Fibroblast of skin of right biceps (primary cell): ENCODE measurements around the gene S100A6.
"Not testable (repeated sequence)": the region's sequence is repeated elsewhere in the genome, so short reads cannot be mapped to it uniquely, and the experiment has no call there.

Experiments used
- DNase-seq: peaks from one replicate; pipeline ENCODE4 v3.0.0-alpha.2; 2013

S100A6 gene

DNA sequence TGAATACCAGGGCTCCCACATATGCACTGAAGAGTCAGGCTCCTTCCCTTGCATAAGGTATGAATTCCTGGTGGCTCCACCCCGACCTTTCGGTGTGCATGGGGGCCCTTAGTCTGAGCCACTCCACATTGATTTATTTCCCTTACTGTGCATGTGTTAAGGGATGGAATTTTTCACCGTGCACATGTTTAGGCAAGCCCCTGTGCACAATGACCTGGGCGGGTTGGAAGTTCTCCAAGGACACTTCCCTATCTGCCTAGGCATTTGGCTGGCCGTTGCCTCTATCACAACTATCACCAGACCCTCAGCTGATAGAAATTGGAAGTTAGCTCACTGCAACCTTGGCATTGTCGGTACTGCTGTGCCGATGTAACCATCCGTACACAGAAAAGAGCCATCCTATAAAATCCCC, 9.7 kb downstream of the S100A6 start:
- DNase-seq, result no peak

DNA sequence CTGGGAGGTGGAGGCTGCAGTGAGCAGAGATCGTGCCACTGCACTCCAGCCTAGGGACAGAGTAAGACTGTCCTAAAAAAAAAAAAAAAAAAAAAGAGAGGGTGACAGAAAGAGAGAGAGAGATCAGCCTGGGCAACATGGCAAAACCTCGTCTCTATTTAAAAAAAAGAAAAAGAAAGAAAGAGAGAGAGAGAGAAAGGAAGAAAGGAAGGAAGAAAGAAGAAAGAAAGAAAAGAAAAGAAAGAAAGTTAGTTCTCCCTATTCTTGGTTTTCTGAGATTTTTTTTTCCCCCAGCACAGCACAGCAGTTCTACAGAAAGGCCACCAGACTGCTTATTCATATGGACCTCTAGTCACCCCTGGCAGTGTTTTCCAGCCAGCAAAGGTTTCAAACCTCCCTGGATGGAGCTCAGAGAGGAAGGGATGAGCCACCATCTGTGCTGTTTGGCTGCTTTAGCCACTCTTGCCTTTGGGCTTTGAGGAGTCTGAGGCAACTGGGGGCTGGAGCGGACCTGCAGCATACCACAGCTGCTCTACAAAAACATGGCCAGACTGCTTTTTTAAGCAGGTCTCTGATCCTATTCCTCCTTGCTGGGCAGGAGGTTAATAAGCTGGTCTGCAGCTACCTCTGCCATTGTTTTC, 10.6 kb downstream of the S100A6 start:
- no peak for DNase-seq

DNA sequence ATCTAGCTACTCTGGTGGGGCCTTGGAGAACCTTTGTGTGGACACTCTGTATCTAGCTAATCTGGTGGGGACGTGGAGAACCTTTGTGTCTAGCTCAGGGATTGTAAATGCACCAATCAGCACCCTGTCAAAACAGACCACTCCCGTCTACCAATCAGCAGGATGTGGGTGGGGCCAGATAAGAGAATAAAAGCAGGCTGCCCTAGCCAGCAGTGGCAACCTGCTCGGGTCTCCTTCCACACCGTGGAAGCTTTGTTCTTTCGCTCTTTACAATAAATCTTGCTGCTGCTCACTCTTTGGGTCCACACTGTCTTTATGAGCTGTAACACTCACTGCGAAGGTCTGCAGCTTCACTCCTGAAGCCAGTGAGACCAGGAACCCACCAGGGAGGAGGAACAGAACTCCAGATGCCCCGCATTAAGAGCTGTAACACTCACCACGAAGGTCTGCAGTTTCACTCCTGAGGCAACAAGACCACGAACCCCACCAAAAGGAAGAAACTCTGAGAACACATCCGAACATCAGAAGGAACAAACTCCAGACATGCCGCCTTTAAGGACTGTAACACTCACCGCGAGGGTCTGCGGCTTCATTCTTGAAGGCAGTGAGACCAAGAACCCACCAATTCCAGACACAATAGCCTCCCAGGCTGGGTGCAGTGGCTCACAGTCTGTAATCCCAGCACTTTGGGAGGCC, 13.3 kb downstream of the S100A6 start:
- DNase-seq, result not testable (repeated sequence)

DNA sequence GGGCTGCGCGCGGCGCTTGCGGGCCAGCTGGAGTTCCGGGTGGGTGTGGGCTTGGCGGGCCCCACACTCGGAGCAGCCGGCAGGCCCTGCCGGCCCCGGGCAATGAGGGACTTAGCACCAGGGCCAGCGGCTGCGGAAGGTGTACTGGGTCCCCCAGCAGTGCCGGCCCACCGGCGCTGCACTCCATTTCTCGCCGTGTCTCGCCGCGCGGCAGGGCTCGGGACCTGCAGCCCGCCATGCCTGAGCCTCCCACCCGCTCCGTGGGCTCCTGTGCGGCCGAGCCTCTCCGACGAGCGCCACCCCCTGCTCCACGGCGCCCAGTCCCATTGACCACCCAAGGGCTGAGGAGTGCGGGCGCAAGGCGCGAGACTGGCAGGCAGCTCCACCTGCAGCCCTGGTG, 14.0 kb downstream of the S100A6 start:
- DNase-seq, result not testable (repeated sequence)

DNA sequence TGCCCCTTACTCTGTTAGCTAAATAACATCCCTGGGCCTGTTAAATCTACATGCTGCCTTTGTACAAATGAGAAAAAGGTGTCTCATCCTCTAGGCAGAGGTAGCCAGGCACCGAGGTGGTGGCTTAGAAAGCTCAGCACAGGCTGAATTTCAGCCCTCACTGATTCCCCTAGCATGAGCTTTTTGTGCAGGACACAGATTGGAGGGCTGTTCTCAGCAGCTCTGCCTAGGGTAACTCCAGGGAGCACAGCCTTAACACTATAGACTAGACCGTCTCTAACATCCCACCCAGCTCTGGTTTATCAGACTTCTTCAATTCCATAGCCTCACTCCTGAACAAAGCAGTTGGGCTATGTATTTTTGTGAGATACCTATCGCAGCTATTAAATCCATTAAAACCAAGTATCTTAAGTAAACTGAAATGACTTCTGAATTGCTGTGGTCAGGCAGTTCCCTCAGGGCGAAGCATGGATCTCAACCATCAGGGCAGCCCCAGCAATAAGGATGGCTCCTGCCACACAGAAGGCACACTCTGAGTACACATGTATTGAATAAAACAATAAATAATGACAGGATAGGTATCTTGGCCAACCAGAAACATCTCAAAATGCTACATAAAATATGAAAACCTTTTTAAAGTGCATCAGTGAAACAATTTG, 14.8 kb downstream of the S100A6 start:
- no peak for DNase-seq

DNA sequence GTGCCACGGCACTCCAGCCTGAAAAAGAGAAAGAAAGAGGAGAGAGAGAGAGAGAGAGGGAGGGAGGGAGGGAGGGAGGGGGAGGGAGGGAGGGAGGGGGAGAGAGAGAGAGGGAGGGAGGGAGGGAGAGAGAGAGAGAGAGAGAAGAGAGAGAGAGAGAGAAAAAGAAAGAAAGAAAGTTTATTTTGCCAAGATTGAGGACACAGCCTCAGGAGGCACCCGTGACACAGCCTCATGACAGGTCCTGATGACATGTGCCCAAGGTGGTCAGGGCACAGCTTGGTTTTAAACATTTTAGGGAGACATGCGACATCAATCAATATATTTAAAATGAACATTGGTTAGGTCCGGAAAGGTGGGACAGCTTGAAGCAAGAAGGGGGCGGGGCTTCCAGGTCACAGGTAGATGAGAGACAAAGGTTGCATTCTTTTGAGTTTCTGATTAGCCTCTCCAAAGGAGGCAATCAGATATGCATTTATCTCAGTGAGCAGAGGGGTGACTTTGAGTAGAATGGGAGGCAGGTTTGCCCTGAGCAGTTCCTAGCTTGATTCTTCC, 15.6 kb downstream of the S100A6 start:
- not testable (repeated sequence) for DNase-seq

DNA sequence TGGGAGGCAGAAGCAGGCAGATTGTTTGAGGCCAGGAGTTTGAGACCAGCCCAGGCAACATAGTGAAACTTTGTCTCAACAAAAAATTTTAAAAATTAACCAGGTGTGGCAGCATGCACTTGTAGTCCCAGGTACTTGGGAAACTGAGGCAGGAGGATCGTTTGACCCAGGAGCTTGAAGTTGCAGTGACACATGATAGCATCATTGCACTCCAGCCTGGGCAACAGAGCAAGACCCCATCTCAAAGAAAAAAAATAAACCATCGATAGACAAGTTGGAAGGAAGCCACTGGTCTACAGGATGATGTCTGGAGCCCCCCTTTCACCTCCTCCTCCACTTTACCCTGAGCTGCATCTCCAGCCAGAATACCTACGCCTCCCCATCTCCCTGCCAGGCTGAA, 16.5 kb downstream of the S100A6 start:
- no peak for DNase-seq

DNA sequence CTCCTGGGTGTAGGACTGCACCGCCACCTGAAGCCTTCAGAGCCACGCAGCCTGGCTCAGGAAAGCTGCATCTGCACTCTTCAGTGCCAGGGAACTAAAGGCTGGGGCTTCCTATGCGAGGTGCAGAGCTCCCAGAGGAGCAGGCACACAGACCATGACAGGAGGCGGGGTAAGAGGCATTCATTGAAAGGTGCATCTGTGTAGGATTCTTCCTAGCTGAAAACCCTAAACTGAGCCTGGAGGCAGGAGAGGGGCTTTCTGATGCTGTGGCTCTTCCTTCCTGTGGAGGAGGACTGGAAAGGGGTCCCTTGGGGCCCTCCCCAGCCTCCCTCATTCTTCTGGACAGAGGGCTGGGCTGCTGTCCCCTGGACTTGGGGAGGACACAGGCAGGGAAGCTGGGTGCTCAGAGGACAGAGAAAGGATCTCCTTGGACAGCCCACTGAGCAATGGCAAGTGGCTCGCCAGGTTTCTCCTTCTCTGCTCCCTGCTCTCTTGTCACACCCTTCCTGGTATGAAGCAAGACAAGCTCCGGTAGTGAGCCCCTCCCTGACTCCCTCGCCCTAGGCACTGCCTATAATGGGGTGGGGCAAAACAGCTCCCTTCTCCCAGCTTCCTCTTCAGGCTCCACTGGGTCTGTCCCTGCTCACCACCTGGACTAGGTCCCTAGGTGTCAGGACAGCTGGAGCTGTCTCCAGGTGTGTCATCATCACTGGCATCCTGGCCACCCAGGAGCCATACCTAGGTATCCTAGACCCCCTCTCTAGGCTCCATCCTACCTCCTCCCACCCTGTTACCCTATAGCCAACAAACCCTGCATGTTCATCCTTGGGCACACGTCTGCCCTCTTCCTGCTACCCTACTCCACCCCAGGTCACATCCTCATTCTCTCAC, 20.0 kb downstream of the S100A6 start:
- no peak for DNase-seq

DNA sequence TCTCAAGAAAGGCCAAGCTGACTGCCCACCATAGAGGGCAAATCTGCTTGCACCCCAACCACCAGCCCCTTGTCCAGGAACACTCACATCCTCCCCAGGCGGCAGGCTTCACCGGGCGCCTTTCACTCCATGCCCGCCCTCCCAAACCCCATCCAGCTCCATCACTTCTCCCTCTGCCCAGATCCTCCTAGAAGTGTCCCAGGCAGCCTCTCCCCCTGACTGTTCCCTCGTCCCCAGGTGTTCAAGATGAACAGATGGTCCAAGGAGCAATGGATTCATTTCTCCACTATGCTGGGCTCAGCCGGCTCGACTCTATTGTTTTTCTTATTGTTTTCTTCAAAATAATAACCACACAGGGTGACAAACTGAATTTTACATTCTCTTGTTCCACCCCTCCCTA, 22.1 kb downstream of the S100A6 start:
- DNase-seq, result no peak

DNA sequence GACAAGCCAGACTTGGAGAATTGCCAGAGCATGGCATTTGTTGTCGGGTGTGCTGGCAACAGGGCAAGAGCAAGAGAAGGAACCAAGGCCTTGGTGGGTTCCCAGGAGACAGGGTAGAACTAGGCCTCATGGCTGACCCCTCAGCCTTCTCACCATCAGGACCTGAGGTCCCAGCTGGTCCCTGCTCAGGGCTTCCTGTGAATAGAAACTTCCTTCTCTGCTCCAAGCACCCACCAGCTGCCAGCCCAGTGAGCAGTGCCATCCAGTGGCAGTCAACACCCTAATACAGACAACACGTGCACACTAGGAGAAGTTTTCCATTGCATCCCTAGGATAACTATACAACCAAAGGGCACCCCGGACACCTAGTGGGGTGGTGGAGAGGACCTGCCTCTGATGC, 22.8 kb downstream of the S100A6 start:
- no peak for DNase-seq

DNA sequence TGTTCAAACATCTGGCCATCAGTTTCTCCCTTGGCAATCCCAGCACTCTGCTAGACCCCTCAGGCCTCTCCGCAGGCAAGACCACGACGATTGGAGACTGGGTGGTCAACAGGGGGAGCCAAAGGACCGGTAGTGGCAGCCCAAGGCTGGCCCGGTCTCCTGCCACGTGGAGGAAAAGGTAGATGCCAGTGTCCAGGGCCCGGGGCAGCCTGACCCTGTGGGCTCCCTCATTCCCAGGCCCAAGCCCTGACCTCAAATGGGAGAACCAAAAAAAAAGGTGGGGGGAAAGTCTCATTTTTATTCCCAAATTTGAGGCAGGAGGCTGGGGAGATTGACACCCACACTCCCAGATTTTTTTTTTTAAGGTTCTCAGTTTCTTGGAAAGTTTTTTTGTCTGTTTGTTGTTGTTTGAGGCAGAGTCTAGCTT, 24.8 kb downstream of the S100A6 start:
- peak; percentile 76 for DNase-seq

DNA sequence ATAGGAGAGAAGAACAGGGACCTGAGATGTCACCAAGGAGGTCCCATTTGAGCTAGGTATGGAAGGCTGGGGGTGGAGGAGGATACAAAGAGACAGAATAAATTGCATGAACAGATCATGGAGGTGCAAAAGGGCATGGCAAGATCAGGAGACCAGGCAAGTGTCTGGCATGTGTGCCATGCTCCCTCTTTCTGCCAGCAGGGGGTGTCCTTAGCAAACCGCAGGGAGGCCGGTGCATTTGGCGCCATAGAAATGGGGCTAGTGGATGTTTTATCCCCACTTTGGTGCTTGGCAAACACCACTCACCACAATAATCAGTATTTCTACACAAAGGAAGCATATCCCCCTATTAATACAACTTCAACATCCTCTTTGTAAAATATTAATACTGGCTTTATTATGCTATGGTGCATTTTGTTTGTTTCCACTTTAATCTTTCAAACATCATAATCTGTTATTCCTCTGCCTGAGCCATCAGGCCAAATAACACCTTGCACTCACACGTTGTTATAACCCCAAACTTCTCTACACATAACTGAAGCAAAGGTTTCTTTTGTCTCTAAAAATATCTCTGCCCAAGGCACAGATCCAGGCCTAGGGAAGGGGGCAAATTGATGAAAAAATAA, 25.9 kb downstream of the S100A6 start:
- DNase-seq, result peak; percentile 44

DNA sequence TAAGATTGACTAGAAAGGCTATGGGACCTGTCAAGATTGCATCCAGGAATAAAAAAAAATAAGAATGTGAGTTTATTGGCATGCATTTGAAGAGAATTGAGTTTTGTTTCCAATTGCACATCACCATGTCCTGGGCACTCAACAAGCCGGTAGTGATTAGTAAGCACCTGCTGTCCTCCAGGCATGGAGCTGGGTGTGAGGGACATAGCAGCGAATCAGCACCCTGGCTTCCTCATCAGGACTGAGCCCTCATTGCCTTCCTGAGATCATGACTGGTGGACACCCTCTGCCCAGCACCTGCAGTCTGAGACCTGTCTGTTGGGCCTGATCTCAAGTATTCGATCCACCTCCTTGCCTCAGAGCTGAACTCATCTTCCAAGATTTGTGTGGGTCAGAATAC, 26.8 kb downstream of the S100A6 start:
- no peak for DNase-seq

DNA sequence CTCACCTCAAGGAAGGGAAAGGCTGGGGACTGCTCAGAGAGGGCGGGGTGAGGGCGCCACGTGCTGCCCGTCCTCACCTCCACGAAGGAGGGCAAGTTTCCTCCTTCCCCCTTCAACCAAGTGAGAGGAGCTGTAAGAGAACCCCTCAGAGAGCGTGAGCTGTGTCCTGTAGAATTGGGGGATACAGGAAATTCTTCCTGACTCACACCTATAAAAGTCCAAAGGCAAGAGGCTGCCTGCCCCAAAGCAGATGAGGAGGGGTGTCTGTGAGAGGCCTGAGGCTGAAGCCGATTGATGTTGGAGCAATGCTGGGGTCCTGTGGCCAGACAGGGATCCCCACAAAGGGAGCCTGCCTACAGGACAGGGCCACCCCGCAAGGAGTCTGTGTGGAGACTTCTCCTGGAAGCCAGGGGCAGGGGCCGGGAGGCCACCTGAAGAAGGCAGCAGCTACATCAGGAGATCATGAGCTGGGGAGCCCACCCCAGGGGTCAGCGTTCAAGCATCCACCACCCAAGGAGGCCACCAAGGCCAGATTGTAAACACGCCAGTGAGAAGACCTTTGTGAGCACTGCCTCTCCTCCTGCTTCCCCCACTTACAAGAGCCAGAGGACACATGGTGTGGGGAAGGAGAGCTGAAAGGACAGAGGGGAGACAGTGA, 27.7 kb downstream of the S100A6 start:
- DNase-seq, result peak; percentile 35

DNA sequence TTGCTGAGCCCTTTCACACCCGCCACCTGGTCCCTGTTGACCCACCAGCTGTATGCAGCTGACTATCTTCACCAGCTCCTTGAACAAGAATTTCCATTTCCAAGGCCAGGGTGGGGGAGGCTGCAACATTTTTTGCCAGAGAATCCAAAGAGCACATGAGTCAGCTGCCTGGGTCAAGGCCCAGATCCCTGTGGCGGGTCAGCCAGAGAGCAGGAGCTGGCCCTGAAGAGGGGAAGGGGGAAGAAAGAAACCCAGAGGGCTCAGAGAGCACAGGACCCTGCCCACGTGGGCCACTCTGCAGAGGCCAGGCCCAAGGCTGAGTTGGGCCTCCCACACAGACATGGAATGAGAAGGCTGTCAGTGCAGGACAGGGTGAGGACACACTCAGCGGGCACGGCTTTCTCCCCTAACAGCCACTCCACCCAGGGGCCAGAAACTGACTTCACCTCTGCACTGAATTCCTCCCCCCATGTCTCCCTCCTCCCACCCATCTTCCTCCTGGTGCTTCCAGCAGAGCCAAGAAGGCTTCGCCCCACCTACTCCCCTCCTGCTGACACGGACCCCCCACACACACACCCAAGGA, 28.9 kb downstream of the S100A6 start:
- peak; percentile 92 for DNase-seq

DNA sequence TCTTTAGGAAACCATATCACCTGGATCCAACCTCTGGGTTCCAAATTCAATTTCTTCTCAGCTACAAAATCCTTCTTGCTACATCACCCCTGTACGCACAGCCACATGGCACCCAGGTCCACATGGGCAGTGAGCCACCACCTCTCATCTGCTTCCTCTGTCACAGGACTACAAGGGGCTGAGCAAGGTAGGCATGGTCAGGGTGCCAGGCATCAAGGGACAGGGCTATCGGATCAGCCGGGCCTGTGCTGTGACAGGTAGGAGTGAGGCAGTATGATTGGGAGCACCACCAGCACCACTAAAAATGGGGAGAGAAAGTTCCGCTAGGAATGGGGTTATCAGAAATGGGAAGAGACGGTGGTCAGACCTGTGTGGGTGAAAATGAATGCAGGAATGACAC, 29.4 kb downstream of the S100A6 start:
- DNase-seq, result no peak

DNA sequence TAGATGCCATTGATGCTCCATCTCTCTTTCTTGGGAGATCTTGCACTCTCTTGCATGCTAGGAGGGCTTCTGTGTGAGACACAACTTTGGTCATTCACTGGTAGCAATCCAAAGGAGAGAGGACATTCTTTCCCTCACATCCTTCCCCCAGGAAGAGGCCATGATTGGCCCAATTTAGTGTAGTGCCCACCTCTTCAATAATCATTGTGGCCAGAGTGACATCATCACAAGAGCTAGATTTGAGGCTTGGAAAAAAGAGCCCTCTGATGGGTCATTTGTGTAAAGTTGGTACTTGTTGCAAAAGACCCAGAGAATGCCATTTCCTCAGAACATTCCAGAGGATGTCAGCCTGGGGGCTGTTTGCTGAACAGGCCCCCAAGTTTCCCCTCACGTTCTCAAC, 30.2 kb downstream of the S100A6 start:
- peak; percentile 26 for DNase-seq

DNA sequence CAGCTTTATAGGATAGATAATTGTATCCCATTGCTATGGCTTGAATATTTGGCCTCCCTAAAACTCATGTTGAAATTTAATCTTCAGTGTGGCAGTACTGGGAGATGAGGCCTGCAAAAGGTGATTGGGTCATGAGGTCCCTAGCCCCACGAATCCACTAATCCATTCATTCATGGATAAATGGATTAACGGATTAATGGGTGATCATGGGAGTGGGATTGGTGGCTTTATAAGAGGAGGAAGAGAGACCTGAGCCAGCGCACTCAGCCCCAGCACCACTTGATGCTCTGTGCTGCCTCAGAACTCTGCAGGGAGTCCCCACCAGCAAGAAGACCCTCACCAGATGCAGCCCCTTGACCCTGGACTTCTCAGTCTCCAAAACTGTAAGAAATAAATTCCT, 32.0 kb downstream of the S100A6 start:
- DNase-seq, result no peak

DNA sequence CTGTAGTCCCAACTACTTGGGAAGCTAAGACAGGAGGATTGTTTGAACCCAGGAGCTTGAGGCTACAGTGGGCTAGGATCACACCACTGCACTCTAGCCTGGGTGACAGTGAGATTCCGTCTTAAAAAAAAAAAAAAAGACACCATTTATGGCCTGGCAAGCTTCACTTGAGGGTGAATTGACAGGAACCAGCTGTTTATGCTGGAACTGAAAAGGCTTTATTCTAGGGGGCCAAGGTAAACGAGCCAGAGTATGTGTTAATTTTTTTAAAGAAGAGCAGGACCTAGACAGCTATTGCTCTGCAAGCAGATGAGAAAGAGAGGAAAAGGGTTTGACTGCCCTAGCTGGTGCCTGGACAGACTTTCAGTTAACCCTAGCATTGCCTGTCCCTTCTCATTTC, 37.0 kb downstream of the S100A6 start:
- no peak for DNase-seq

DNA sequence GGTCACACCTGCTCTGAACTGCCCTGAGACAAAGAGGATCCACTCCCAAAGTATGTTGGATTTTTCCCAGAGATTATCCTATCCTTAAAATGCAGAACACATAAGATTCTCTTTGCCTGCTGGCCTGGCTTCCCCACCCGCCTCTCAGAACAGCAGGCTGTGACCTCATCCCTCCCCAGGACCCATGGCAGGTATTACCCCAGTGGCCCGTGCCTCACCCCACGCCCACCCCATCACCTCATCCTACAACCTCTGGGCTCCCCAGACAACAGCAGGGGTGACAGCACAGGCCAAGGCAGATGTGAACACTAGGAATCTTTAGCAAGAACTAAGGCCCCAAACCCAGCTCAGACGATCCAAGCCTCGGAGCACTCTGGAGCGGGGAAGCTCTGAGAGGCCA, 40.3 kb downstream of the S100A6 start:
- DNase-seq, result no peak

DNA sequence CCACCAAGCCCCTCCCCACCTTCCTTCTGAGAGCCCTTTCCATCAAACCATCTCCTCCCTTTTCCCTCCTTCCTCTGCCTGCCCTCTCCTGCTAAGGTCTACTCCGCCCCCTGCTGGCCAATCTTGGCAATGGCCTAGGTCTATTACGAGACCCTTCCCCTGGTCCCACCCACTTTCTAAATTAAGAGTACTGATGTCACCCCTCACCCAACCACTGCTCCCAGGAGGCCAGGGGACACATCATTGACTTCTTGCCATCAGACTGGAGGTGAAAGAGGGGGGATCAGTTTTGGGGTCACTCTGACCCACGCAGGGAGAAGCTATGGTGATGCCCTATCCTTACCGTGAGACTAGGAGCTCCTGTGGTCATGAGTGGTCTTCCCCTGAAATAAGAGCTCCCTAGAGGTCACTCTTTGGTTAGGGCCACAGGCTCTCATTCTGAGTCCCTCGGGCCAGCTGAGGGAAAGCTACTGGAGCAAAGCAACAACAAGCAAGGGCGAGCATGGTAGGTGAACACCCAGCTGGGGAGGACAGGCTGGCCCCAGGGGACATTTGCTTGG, 40.7 kb downstream of the S100A6 start:
- peak; percentile 59 for DNase-seq
